ENCODE results near the gene ZNF512B. TPM values are rescaled to one million over a fixed set of nuclear protein-coding genes. Genes with fewer than 3 reads are reported as not detected.

ZNF512B gene
- total RNA-seq, 4 donors from 2014 or later = 2.6 to 11.9 (median 4.7) TPM

- no peak for TF ChIP-seq CTCF (IDR thresholded peaks at IDR 0.05; ENCODE audit: low read depth)
Observed at GRCh38 chr20:63957004-63957689, 12.6 kb downstream of the ZNF512B start.

- no peak for TF ChIP-seq CTCF (IDR thresholded peaks at IDR 0.05; ENCODE audit: low read depth)
Observed at GRCh38 chr20:63956664-63957003, 13.1 kb downstream of the ZNF512B start.

GRCh38 chr20:63955827-63956663, 13.7 kb downstream of the ZNF512B start, which contains the start of gene UCKL1:
Gene UCKL1 (minus strand): TSS chr20:63956416. CDS start chr20:63956372, 44 bp downstream.
- no peak for TF ChIP-seq CTCF (IDR thresholded peaks at IDR 0.05; ENCODE audit: low read depth)

- TF ChIP-seq CTCF (IDR thresholded peaks at IDR 0.05; ENCODE audit: low read depth) = no peak
Observed at GRCh38 chr20:63955281-63955826, 14.4 kb downstream of the ZNF512B start.

- no peak for TF ChIP-seq CTCF (IDR thresholded peaks at IDR 0.05; ENCODE audit: low read depth)
Observed at GRCh38 chr20:63953764-63954429, 15.8 kb downstream of the ZNF512B start.

GRCh38 chr20:63952769-63953168, 17.0 kb downstream of the ZNF512B start:
- TF ChIP-seq CTCF (IDR thresholded peaks at IDR 0.05; ENCODE audit: low read depth) = no peak

- no peak for TF ChIP-seq CTCF (IDR thresholded peaks at IDR 0.05; ENCODE audit: low read depth)
Observed at GRCh38 chr20:63952210-63952535, 17.6 kb downstream of the ZNF512B start.
